GM12878 (cell line): ENCODE measurements around the gene PCSK9. TPM values are rescaled to one million over a fixed set of nuclear protein-coding genes. Genes with fewer than 3 reads are reported as not detected.
"Not testable (repeated sequence)": the region's sequence is repeated elsewhere in the genome, so short reads cannot be mapped to it uniquely, and the experiment has no call there.

Experiments used
- ATAC-seq: fragments of 200-7000 bp; cut with Tn5 transposase; 3 replicates; pipeline ENCODE4 v1.9.1; 2020; ENCODE audit warnings: mild to moderate bottlenecking, moderate library complexity
- BruUV-seq: library from RNA; stranded (reverse); fragments of 400-500 nt; replicated peaks from 2 replicates; lab custom pipeline; 2021; lab: Mats Ljungman, UMichigan
- CTCF ChIA-PET: fragments of 300-600 bp; sonication (Branson Sonifier 250); formaldehyde crosslinking; extraction: SDS; loops from one replicate; lab custom pipeline; 2021; ENCODE audit warnings: inconsistent platforms; lab: Yijun Ruan, JAX
- POLR2A ChIA-PET: fragments of 350-600 bp; formaldehyde crosslinking; extraction: SDS; loops from one replicate; lab custom pipeline; 2021; ENCODE audit warnings: inconsistent platforms; lab: Charles Lee
- RAD21 ChIA-PET: fragments of 300-600 bp; sonication (Branson Sonifier 250); formaldehyde crosslinking; loops from one replicate; lab custom pipeline; 2023; ENCODE audit warnings: antibody characterized with exemption; ENCODE audit not compliant: unreplicated experiment; lab: Charles Lee
- SMC1A ChIA-PET: fragments of 300-600 bp; sonication (Branson Sonifier 250); formaldehyde crosslinking; loops from one replicate; lab custom pipeline; 2023; ENCODE audit not compliant: unreplicated experiment, uncharacterized antibody; lab: Charles Lee
- DNase-seq: peaks from one replicate; pipeline ENCODE4 v3.0.0-alpha.2; 2011; ENCODE audit warnings: low read depth, low spot score
- FAIRE-seq: peaks from 3 replicates; lab custom pipeline; 2011; peaks lifted over from hg19 to GRCh38; lab: Jason Lieb, UNC
- H2AFZ ChIP-seq: 2 replicates; pipeline ENCODE4 v1.6.0; 2011; ENCODE audit warnings: low read depth, low read length, control low read depth; ENCODE audit not compliant: control insufficient read depth
- H3K27ac ChIP-seq: 2 replicates; pipeline ENCODE4 v1.5.1; 2011; ENCODE audit warnings: control low read depth; ENCODE audit not compliant: control insufficient read depth, insufficient read depth
- H3K27me3 ChIP-seq, 2 experiments: replicated peaks in 1 of 2; 2 replicates each; pipeline versions ENCODE4 v1.6.0 to v1.6.1; 2011; ENCODE audit warnings: low read length in 1 of 2; ENCODE audit not compliant: control insufficient read depth in 2 of 2, insufficient read depth in 2 of 2
- H3K36me3 ChIP-seq, 2 experiments: 2 replicates each; pipeline ENCODE4 v1.5.1; 2011; ENCODE audit warnings: low read length in 1 of 2; ENCODE audit not compliant: control insufficient read depth in 2 of 2, insufficient read depth in 2 of 2
- H3K4me1 ChIP-seq: 2 replicates; pipeline ENCODE4 v1.6.1; 2011; ENCODE audit warnings: mild to moderate bottlenecking, low read length, moderate library complexity, mixed read lengths; ENCODE audit not compliant: control insufficient read depth, insufficient read depth
- H3K4me2 ChIP-seq: 2 replicates; pipeline ENCODE4 v1.6.0; 2011; ENCODE audit warnings: control low read depth; ENCODE audit not compliant: control insufficient read depth, insufficient read depth
- H3K4me3 ChIP-seq: fragments of 200-600 bp; sonication (generic); 2 replicates; pipeline ENCODE4 v1.5.1; 2016
- H3K79me2 ChIP-seq: 2 replicates; pipeline ENCODE4 v1.6.0; 2011; ENCODE audit warnings: low read length; ENCODE audit not compliant: control insufficient read depth, insufficient read depth
- H3K9ac ChIP-seq: 2 replicates; pipeline ENCODE4 v1.8.0; 2011; ENCODE audit warnings: low read length, control low read depth, mixed read lengths; ENCODE audit not compliant: control insufficient read depth, insufficient read depth
- H3K9me3 ChIP-seq: replicated peaks from 3 replicates; pipeline ENCODE4 v1.5.1; 2011; ENCODE audit warnings: mild to moderate bottlenecking, low read length; ENCODE audit not compliant: control insufficient read depth, insufficient read depth
- H4K20me1 ChIP-seq: 2 replicates; pipeline ENCODE4 v1.6.0; 2011; ENCODE audit not compliant: control insufficient read depth, insufficient read depth
- WGBS: methylation state at CpG from one replicate; pipeline ENCODE4 v1.1.6; 2016; ENCODE audit warnings: low lambda C conversion rate; ENCODE audit not compliant: insufficient replicate concordance, insufficient coverage; ENCODE audit errors: missing lambda C conversion rate; 5-methylcytosine and 5-hydroxymethylcytosine counted together
- in situ Hi-C: fragments of 300-500 bp; cut with MboI; formaldehyde crosslinking; loops from 9 replicates; pipeline ENCODE4 v1.14.3; 2018; ENCODE audit warnings: mixed read lengths
- intact Hi-C: fragments of 100-400 bp; cut with micrococcal nuclease; formaldehyde crosslinking; loops from one replicate; pipeline ENCODE4 v1.14.2; 2022; ENCODE audit not compliant: unreplicated experiment
- polyA plus RNA-seq, 11 experiments: library from polyadenylated mRNA; depleted of rRNA in 4 of 11; unstranded in 6 of 11; stranded (reverse) in 5 of 11; fragments of >200 nt; fragmentation: Nextera tagmentation in 4 of 11; fragmentation: Illumina TruSeq in 1 of 11; extraction: Ambion mirVana in 4 of 11; extraction: Trizol in 1 of 11; gene quantifications; 1 replicate in 1 of 11; 2 replicates in 10 of 11; pipeline versions ENCODE4 v1.2.1 to v1.2.3, GENCODE V29; 2011 to 2016; ENCODE audit warnings: inconsistent platforms in 2 of 11, missing spikeins in 2 of 11, low read depth in 1 of 11
- total RNA-seq, 4 experiments: library from RNA; depleted of rRNA in 3 of 4; stranded (reverse); fragments of >200 nt in 3 of 4; fragmentation: Illumina TruSeq in 1 of 4; extraction: Trizol in 1 of 4; gene quantifications; 2 replicates each; pipeline versions ENCODE4 v1.2.1 to v1.2.3, GENCODE V29; 2013 to 2021

Gene PCSK9
- total and polyA plus RNA-seq, 10 of the 15 experiments (the other 5 are each of a cell fraction or from before 2014, with no cell fraction given), result 0.03 to 0.15 TPM; not detected in 8

- H3K27ac ChIP-seq, H3K27me3 ChIP-seq, CTCF ChIA-PET, H3K79me2 ChIP-seq, H3K9me3 ChIP-seq, ATAC-seq, in situ Hi-C loops, RAD21 ChIA-PET, H3K4me2 ChIP-seq, POLR2A ChIA-PET, FAIRE-seq, H3K4me3 ChIP-seq, H3K9ac ChIP-seq, H3K4me1 ChIP-seq, H4K20me1 ChIP-seq, DNase-seq, intact Hi-C loops, SMC1A ChIA-PET, H2AFZ ChIP-seq, BruUV-seq: not testable (repeated sequence)
- WGBS, result 98% methylated on average over 14 of the region's 14 CpGs
- H3K36me3 ChIP-seq, result peaks cover 6 to 13% of the 10 kb centered on the region in 2 experiments; a peak in 3 of 4 replicates
Measured at GRCh38 chr1:55109005-55109404, 69.7 kb downstream of the PCSK9 start.

Other genes with a start within 250 kb of the PCSK9 start
- gene TTC22, start 238.2 kb upstream of the PCSK9 start, total RNA-seq (2014; rRNA removed), result 3.7 and 4.0 TPM in 2 replicates
- gene TTC22, start 238.2 kb upstream of the PCSK9 start, total RNA-seq (2014; rRNA removed; fragmentation: Illumina TruSeq; extraction: Trizol), result 1.9 and 2.2 TPM in 2 replicates
- gene TTC22, start 238.2 kb upstream of the PCSK9 start, total RNA-seq (2021), result 4.2 and 5.1 TPM in 2 replicates
- 0.35 and 0.72 TPM in 2 replicates for gene TTC22, start 238.2 kb upstream of the PCSK9 start, polyA plus RNA-seq (2011; rRNA removed)
- gene TTC22, start 238.2 kb upstream of the PCSK9 start, polyA plus RNA-seq (2014; fragmentation: Illumina TruSeq; extraction: Trizol), result 3.0 TPM in 2 replicates
- under 1 TPM; 0.64 to 0.89 TPM for gene TTC22, start 238.2 kb upstream of the PCSK9 start, polyA plus RNA-seq (2014; fragmentation: Nextera tagmentation; extraction: Ambion mirVana)
- gene TTC22, start 238.2 kb upstream of the PCSK9 start, polyA plus RNA-seq (2014; rRNA removed), result 3.4 and 3.6 TPM in 2 replicates
- gene TTC22, start 238.2 kb upstream of the PCSK9 start, polyA plus RNA-seq (2016; fragmentation: Nextera tagmentation; extraction: Ambion mirVana), result 1 to 10 TPM; 1.1 to 1.9 TPM
- gene DHCR24, start 152.4 kb upstream of the PCSK9 start, total RNA-seq (2014; rRNA removed), result 122 and 132 TPM in 2 replicates
- 72.9 and 78.5 TPM in 2 replicates for gene DHCR24, start 152.4 kb upstream of the PCSK9 start, total RNA-seq (2014; rRNA removed; fragmentation: Illumina TruSeq; extraction: Trizol)
- gene DHCR24, start 152.4 kb upstream of the PCSK9 start, total RNA-seq (2021), result 169 and 175 TPM in 2 replicates
- 61.8 and 147 TPM in 2 replicates for gene DHCR24, start 152.4 kb upstream of the PCSK9 start, polyA plus RNA-seq (2011; rRNA removed)
- gene DHCR24, start 152.4 kb upstream of the PCSK9 start, polyA plus RNA-seq (2014; fragmentation: Illumina TruSeq; extraction: Trizol), result 92.6 and 116 TPM in 2 replicates
- gene DHCR24, start 152.4 kb upstream of the PCSK9 start, polyA plus RNA-seq (2014; fragmentation: Nextera tagmentation; extraction: Ambion mirVana), result 10 to 100 TPM; 23.3 to 39.3 TPM
- 106 and 110 TPM in 2 replicates for gene DHCR24, start 152.4 kb upstream of the PCSK9 start, polyA plus RNA-seq (2014; rRNA removed)
- gene DHCR24, start 152.4 kb upstream of the PCSK9 start, polyA plus RNA-seq (2016; fragmentation: Nextera tagmentation; extraction: Ambion mirVana), result 100 to 1,000 TPM; 123 to 128 TPM
- gene TMEM61, start 58.9 kb upstream of the PCSK9 start, total RNA-seq (2014; rRNA removed), result not detected in 2 replicates
- gene TMEM61, start 58.9 kb upstream of the PCSK9 start, total RNA-seq (2014; rRNA removed; fragmentation: Illumina TruSeq; extraction: Trizol), result not detected in 2 replicates
- gene TMEM61, start 58.9 kb upstream of the PCSK9 start, total RNA-seq (2021), result not detected in 2 replicates
- not detected in 2 replicates for gene TMEM61, start 58.9 kb upstream of the PCSK9 start, polyA plus RNA-seq (2011; rRNA removed)
- not detected in 2 replicates for gene TMEM61, start 58.9 kb upstream of the PCSK9 start, polyA plus RNA-seq (2014; fragmentation: Illumina TruSeq; extraction: Trizol)
- not detected for gene TMEM61, start 58.9 kb upstream of the PCSK9 start, polyA plus RNA-seq (2014; fragmentation: Nextera tagmentation; extraction: Ambion mirVana)
- not detected in 2 replicates for gene TMEM61, start 58.9 kb upstream of the PCSK9 start, polyA plus RNA-seq (2014; rRNA removed)
- gene TMEM61, start 58.9 kb upstream of the PCSK9 start, polyA plus RNA-seq (2016; fragmentation: Nextera tagmentation; extraction: Ambion mirVana), result not detected
- not detected in 2 replicates for gene BSND, start 40.6 kb upstream of the PCSK9 start, total RNA-seq (2014; rRNA removed)
- not detected in 2 replicates for gene BSND, start 40.6 kb upstream of the PCSK9 start, total RNA-seq (2014; rRNA removed; fragmentation: Illumina TruSeq; extraction: Trizol)
- gene BSND, start 40.6 kb upstream of the PCSK9 start, total RNA-seq (2021), result 0.03 TPM in 1 of 2 replicates, not detected in the other
- gene BSND, start 40.6 kb upstream of the PCSK9 start, polyA plus RNA-seq (2011; rRNA removed), result not detected in 2 replicates
- gene BSND, start 40.6 kb upstream of the PCSK9 start, polyA plus RNA-seq (2014; fragmentation: Illumina TruSeq; extraction: Trizol), result not detected in 2 replicates
- not detected for gene BSND, start 40.6 kb upstream of the PCSK9 start, polyA plus RNA-seq (2014; fragmentation: Nextera tagmentation; extraction: Ambion mirVana)
- gene BSND, start 40.6 kb upstream of the PCSK9 start, polyA plus RNA-seq (2014; rRNA removed), result 0.01 TPM in 1 of 2 replicates, not detected in the other
- gene BSND, start 40.6 kb upstream of the PCSK9 start, polyA plus RNA-seq (2016; fragmentation: Nextera tagmentation; extraction: Ambion mirVana), result not detected
- 28.7 and 34.1 TPM in 2 replicates for gene USP24, start 175.8 kb downstream of the PCSK9 start, total RNA-seq (2014; rRNA removed)
- 36.5 and 42.7 TPM in 2 replicates for gene USP24, start 175.8 kb downstream of the PCSK9 start, total RNA-seq (2014; rRNA removed; fragmentation: Illumina TruSeq; extraction: Trizol)
- gene USP24, start 175.8 kb downstream of the PCSK9 start, total RNA-seq (2021), result 26.8 and 32.1 TPM in 2 replicates
- 22.7 and 24.2 TPM in 2 replicates for gene USP24, start 175.8 kb downstream of the PCSK9 start, polyA plus RNA-seq (2011; rRNA removed)
- gene USP24, start 175.8 kb downstream of the PCSK9 start, polyA plus RNA-seq (2014; fragmentation: Illumina TruSeq; extraction: Trizol), result 31.0 and 37.2 TPM in 2 replicates
- gene USP24, start 175.8 kb downstream of the PCSK9 start, polyA plus RNA-seq (2014; fragmentation: Nextera tagmentation; extraction: Ambion mirVana), result 1 to 10 TPM; 4.6 to 6.4 TPM
- gene USP24, start 175.8 kb downstream of the PCSK9 start, polyA plus RNA-seq (2014; rRNA removed), result 22.9 and 27.8 TPM in 2 replicates
- 1 to 10 TPM; 8.4 to 9.6 TPM for gene USP24, start 175.8 kb downstream of the PCSK9 start, polyA plus RNA-seq (2016; fragmentation: Nextera tagmentation; extraction: Ambion mirVana)